ENCODE results near the gene TTC28.
A peak's percentile ranks its signal among the peaks of the same experiment; 100 is the strongest.

Gene TTC28

GRCh38 chr22:28031383-28031922 lies 648.2 kb downstream of the TTC28 start:
- no peak for DNase-seq

DNA sequence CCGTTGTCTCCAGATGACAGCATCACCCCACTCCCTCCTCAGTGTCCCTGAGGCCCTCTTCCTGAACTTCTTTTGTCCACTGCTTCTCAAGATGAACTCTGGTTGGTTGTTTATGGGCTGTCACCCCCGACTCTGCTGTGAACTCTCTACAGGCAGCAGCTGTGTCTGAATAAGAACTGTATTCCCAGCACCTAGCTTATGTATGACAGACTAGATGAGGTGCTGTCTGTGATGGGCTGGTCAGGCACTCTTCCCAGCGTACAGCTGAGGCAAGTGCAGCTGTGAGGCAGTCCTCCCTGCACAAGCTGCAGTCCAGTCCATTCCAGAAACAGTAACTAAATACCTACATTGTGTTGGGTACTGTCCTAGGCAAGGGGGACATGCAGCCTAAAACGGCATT lies 649.2 kb downstream of the TTC28 start:
- DNase-seq = no peak

DNA sequence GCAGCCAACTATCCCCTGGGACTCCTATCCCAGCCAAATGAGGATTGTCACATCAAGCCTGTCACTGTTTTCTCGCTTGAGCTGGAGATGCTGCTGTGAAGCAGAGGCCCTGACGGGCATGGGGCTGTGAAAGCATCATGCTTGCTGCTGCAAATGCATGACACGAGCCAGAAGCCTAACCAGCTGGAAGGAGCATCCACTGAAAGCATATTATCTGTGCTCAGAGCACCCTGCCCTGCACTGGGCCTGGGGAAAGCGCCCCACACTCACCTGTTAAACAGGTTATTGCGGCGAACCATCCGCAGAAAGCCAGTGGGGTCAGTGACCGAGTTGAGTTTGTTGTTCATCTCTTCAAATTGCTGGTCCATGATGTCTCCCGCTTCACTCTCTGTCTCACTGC lies 649.7 kb downstream of the TTC28 start:
- no peak for DNase-seq

DNA sequence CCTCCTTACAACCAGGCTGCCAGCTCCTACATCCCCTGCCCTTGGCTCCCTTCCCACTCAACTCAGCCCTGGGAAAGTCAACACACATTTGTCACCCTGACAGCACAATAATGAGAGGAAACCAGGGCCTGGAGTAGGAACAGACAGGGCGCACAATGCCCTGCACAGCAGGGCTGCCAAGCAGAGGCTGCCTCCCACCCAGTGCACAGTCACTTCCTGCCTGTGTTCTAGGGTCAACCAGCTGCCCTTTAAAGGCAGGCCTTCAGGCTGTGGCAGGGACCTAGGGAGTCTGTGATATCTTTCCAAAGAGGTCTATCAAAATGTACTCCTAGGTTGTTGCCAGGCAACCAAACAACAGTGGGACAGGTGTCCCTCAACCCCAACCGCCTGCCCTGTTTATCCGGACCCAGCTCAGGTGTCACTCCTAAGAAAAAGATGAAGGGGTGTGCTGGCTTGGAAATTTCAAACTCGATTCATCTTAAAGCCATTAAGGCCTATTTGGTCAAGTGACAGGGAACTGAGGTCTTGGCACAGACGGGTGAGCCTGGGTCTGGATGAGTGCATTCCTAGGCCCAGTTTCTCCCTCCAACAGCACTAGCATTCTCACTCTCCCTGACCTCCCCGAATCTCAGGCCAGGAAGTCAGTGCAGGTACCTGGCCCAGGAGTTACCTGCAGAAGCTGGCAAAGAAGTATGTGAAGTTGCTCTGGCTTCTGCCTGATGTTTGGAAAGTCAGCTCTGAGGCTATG lies 650.3 kb downstream of the TTC28 start:
- no peak for DNase-seq

GRCh38 chr22:28027453-28028448 lies 651.9 kb downstream of the TTC28 start:
- no peak for DNase-seq

DNA sequence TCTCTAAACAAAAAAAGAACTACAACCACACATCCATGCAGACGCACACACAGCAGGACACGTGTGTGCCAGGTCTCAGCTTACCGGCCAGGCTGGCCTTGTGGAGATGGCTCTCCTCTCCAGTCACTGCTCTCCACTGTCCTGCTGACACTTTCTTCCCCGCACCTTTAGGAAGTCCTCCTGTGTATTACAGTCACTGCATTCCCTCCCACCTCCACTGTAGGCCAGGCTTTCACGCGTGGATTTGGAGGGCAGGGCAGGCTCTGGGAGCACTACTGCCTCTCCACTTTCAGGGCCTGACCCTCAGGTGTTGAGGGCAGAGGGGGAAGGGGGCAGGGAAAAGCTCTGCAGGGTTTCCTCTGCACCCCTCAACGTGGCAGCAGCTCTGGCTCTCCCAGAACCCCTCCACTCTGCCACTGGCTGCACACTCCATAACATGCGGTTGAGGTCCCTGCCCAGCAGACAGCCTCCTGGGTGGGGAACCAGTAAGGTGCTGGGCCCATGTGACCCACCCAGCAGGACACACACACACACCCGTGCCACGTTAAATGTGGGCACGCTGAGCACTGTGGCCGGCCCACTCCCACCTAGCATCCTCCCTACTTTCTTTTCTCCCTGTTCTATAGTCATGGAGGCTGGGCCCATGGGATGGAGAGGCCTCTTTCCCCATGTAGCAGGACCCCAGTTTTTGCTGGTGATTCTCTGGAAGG lies 653.6 kb downstream of the TTC28 start:
- DNase-seq = no peak

DNA sequence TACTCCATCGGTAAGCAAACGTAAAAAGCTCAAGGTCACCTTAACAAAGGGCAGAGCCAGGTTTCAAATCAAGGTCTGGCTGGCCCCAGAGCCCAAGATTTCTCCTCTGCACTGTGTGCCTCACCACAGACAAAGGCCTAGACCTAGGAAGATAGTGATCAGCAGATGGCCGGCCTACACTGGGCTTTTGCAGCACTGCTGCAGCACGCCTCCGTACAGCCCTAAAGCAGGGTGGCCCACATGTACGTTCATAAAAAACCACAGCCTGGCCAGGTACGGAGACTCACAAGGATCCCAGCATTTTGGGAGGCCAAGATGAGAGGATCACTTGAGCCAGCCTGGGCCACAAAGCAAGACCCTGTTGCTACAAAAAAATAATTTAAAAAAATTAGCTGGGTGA lies 654.3 kb downstream of the TTC28 start:
- DNase-seq = no peak

- no peak for DNase-seq
These were observed 655.2 kb downstream of the TTC28 start for GRCh38 chr22:28024422-28024888.

DNA sequence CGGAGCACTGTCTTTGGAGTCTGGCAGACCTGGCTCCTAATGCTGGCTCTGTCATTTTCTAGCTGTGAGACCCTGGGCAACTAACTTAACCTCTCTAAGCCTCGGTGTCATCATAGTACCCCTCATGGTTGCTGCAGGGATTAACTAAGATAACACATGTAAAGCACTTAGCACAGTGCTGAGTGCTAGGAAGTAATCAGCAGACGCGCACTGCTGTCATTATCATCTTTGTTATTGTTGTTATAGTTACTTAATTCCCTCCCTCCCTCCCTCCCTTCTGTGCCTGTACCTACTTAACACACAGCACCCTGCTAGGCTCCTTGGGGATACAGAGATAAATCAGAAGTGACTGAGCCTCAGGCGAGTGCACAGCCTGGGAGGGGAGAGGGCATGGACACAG lies 655.9 kb downstream of the TTC28 start:
- DNase-seq = no peak

DNA sequence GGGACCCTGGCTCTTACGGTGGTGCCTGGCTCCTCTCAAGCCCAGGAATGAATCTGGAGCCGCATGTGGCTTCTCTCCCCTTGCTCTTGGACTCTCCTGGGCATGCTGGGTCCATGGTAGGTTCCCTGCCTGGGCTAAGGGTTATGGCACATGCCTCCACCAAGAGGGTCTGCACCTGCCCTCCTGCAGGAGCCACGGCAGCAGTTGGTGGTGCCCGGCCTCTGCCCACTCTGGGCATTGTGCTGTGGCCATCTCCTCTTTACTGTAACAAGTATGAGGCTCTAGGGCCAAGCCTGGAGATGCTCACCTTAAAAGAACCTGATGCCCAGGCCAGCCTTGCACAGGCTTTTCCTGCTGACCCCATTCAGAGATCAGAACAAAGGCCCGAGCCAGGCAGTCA lies 656.6 kb downstream of the TTC28 start:
- no peak for DNase-seq

GRCh38 chr22:28021998-28022660 lies 657.5 kb downstream of the TTC28 start:
- DNase-seq = no peak

- DNase-seq = no peak
These were observed 658.3 kb downstream of the TTC28 start for GRCh38 chr22:28021116-28021997.

DNA sequence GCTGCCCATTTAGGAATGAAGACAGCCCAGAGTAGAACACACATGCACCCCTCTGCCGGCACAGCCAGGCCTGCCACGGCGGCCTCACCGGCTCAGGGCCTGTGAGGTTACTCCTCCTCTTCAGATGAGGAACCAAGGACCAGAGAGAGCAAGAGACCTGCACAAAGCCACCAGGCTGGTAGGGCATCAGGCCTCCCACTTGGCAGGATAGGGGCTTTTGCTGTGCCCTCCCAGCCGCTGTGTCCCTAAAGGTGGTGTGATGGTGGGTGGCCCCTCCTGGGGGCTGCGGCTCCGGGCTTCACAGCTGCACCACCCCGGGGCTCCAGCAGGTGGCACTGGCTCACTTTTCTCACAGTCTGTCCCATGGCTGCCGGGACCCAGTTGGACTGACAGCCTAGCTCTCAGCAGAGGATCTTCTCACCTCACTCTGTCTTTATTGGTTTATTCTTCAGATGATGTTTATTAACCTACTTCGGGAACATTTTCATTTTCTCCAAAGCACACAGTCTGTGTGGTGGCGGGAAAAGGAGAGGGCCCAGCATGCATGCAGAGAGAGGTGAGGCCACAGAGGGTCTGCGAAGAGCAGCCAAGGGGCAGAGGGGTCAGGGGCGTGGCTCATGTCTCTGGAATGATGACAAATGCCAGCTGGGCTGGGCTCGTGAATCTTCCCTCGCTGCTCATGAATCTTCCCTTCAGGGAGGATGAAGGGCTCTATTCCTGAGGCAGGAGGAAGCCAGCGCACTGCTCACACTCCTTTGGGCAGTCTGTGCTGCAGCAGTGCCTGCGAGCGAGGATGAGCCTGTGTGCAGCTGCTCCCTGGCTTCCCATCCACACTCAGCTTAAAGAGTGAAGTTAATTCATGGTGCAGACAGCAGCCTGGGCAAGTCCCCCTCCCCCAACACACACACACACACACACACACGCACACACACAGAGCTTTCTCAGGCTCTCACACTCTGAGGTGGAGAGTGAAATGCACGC lies 659.5 kb downstream of the TTC28 start:
- peak; percentile 46 for DNase-seq

DNA sequence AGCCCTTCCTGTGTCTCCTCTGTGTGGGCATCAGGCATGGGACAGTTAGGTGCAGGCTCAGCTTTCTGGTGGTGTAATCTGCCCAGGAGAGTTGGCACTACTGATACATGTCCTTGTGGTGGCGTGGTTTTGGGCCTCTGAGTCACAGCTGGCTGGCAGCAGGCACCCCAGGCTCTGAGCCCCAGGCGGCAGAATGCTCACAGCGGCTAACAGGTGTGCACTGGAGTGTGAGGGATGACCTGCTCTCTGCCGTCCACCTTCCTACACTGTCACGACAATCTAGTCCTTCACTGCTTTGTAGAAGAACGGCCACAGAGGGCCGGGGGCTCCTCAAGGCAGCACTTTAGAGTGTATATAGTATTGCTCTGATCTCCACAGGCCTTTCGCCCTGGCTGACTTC lies 660.3 kb downstream of the TTC28 start:
- DNase-seq = no peak

DNA sequence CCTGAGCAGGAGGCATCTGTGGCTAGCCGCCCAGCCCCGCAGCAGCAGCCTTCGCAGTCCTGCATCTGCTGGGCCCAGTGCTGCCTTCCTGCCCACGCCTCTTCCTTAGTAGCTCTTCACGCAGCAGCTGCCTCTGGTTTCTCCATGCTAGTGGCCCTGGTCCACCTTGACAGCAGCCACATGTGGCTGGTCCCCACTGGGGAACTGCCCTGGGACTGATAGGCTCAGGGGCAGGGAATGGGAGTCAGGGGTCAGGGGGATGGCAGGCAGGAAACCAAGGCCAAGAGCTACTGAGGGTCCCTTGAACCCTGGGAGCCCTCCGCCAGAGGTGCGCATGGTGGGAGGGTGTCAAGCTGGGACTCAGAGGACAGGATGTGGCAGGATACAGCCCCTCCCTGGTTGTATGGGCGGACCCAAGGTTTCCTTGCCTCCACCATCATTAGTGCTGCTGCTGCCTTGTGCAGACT lies 661.1 kb downstream of the TTC28 start:
- no peak for DNase-seq

GRCh38 chr22:28017859-28018258 lies 661.8 kb downstream of the TTC28 start:
- no peak for DNase-seq

- DNase-seq = no peak
These were observed 662.2 kb downstream of the TTC28 start for GRCh38 chr22:28017558-28017820.

- DNase-seq = no peak
These were observed 662.7 kb downstream of the TTC28 start for GRCh38 chr22:28016781-28017557.

All from CD4-positive, alpha-beta T cell treated with Interleukin-10 for 1 hour (primary cell).